K562 (cell line): ENCODE measurements around the gene HSPA1L. TPM values are rescaled to one million over a fixed set of nuclear protein-coding genes. Genes with fewer than 3 reads are reported as not detected.

Experiments used
- CBX1 ChIP-seq: sonication (generic); IDR thresholded peaks from 2 replicates; pipeline ENCODE4 v1.6.1; 2016; ENCODE audit warnings: antibody characterized with exemption, low read depth, mild to moderate bottlenecking
- FOSL1 ChIP-seq: fragments of 200-800 bp; sonication (Bioruptor generic); conservative IDR thresholded peaks from 2 replicates; pipeline ENCODE4 v1.6.1; 2016; ENCODE audit warnings: missing genetic modification characterization, missing compliant biosample characterization
- MCM7 ChIP-seq, 2 experiments: fragments of 450-650 bp; IDR thresholded peaks; 2 replicates each; pipeline ENCODE4 v1.6.1; 2016 to 2018
- NR1H2 ChIP-seq: sonication (generic); formaldehyde crosslinking; IDR thresholded peaks from 2 replicates; pipeline ENCODE4 v1.4.0; 2020; ENCODE audit warnings: mild to moderate bottlenecking, missing genetic modification reagents
- NUFIP1 ChIP-seq: fragments of 450-650 bp; IDR thresholded peaks from 2 replicates; pipeline ENCODE4 v1.6.1; 2018; ENCODE audit not compliant: partially characterized antibody
- OTX1 ChIP-seq: fragments of 450-650 bp; formaldehyde crosslinking; IDR thresholded peaks from 2 replicates; pipeline ENCODE4 v1.4.0; 2022; ENCODE audit warnings: mild to moderate bottlenecking
- PRPF4 ChIP-seq: fragments of 200-400 bp; formaldehyde crosslinking; IDR thresholded peaks from one replicate; pipeline ENCODE4 v1.6.1; 2017; ENCODE audit warnings: low read length, low read depth, mild to moderate bottlenecking; ENCODE audit not compliant: insufficient read depth, poor library complexity, severe bottlenecking
- ZNF165 ChIP-seq: fragments of 250-450 bp; sonication (Bioruptor Pico); IDR thresholded peaks from 2 replicates; pipeline ENCODE4 v1.4.0; 2020; ENCODE audit warnings: borderline replicate concordance
- polyA plus RNA-seq, 8 experiments: library from polyadenylated mRNA; depleted of rRNA in 4 of 8; stranded (reverse) in 5 of 8; unstranded in 3 of 8; fragments of >200 nt; fragmentation: Nextera tagmentation in 2 of 8; fragmentation: Illumina TruSeq in 1 of 8; extraction: Ambion mirVana in 2 of 8; extraction: Trizol in 1 of 8; gene quantifications; 2 replicates each; pipeline versions ENCODE4 v1.2.1 to v1.2.3, GENCODE V29; 2011 to 2014; ENCODE audit warnings: inconsistent platforms in 1 of 8, missing spikeins in 1 of 8
- total RNA-seq, 7 experiments: library from RNA; depleted of rRNA in 6 of 7; stranded (reverse); fragments of >200 nt in 6 of 7; fragmentation: Illumina TruSeq in 2 of 7; extraction: Trizol in 2 of 7; gene quantifications; 2 replicates each; pipeline versions ENCODE4 v1.2.1 to v1.2.3, GENCODE V29; 2011 to 2021; ENCODE audit warnings: low replicate concordance in 1 of 7
- TF ChIP-seq, protein P1 (sequence below): fragments of 200-600 bp; sonication (generic); IDR thresholded peaks from one replicate; pipeline ENCODE4 v1.6.1; 2012; ENCODE audit warnings: mild to moderate bottlenecking, low read depth, low read length, inconsistent platforms
- TF ChIP-seq, protein P2 (sequence below), 2 experiments: IDR thresholded peaks in 1 of 2; conservative IDR thresholded peaks in 1 of 2; 2 replicates each; pipeline ENCODE4 v1.6.1; 2016; ENCODE audit warnings: low read depth in 2 of 2, mild to moderate bottlenecking in 1 of 2, missing compliant biosample characterization in 1 of 2, missing genetic modification characterization in 1 of 2, moderate library complexity in 1 of 2
- TF ChIP-seq, protein P3 (sequence below): sonication (generic); formaldehyde crosslinking; IDR thresholded peaks from 2 replicates; pipeline ENCODE4 v1.9.0; 2022; ENCODE audit warnings: mild to moderate bottlenecking, missing genetic modification reagents

HSPA1L gene
- total and polyA plus RNA-seq, 9 of the 15 experiments (the other 6 are each of a cell fraction or from before 2014, with no cell fraction given), result 0.14 to 2.1 (median 1.3) TPM

DNA sequence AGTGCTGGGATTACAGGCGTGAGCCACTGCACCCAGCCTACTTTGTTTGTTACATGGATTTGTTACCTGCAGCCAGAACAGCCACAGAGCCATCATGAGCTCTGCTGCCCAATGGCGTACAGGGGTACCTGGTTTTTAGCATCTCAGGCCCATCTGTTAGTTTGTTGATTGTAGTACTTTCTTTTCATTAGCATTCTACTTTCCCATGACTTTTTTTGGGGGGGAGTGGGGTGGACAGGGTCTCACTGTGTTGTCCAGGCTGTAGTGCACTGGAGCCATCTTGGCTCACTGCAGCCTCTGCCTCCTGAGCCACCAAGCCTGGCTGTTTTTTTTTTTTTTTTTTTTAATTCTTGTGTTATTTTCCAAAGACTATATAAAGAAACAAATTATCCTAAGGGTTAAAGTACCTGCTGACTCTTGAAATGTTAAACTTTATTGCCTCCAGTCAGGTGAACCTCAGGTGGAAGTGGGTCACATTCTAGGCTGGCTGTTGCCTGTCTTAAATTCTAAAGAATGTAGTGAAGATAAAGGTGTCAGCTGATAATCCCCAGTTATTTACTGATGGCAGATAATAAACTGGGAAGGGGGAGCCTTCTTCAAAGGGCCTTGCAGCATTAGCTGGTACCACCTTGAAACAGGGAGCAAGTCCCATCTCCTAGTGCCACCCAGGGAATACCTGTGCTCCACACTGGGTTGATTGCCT lies 32.3 kb upstream of the HSPA1L start (continued):
- TF ChIP-seq ZNF165 (no peak), FOSL1 (tag) (peak; percentile 29; the same call in 1 of the 2 replicates), MCM7 (IDR thresholded peaks at IDR 0.05) (no peak), PRPF4 (no peak), NUFIP1 (no peak), NR1H2 (CRISPR knock-in tag) (no peak), OTX1 (CRISPR knock-in tag) (no peak), CBX1 (no peak)
- TF ChIP-seq, protein P1, sequence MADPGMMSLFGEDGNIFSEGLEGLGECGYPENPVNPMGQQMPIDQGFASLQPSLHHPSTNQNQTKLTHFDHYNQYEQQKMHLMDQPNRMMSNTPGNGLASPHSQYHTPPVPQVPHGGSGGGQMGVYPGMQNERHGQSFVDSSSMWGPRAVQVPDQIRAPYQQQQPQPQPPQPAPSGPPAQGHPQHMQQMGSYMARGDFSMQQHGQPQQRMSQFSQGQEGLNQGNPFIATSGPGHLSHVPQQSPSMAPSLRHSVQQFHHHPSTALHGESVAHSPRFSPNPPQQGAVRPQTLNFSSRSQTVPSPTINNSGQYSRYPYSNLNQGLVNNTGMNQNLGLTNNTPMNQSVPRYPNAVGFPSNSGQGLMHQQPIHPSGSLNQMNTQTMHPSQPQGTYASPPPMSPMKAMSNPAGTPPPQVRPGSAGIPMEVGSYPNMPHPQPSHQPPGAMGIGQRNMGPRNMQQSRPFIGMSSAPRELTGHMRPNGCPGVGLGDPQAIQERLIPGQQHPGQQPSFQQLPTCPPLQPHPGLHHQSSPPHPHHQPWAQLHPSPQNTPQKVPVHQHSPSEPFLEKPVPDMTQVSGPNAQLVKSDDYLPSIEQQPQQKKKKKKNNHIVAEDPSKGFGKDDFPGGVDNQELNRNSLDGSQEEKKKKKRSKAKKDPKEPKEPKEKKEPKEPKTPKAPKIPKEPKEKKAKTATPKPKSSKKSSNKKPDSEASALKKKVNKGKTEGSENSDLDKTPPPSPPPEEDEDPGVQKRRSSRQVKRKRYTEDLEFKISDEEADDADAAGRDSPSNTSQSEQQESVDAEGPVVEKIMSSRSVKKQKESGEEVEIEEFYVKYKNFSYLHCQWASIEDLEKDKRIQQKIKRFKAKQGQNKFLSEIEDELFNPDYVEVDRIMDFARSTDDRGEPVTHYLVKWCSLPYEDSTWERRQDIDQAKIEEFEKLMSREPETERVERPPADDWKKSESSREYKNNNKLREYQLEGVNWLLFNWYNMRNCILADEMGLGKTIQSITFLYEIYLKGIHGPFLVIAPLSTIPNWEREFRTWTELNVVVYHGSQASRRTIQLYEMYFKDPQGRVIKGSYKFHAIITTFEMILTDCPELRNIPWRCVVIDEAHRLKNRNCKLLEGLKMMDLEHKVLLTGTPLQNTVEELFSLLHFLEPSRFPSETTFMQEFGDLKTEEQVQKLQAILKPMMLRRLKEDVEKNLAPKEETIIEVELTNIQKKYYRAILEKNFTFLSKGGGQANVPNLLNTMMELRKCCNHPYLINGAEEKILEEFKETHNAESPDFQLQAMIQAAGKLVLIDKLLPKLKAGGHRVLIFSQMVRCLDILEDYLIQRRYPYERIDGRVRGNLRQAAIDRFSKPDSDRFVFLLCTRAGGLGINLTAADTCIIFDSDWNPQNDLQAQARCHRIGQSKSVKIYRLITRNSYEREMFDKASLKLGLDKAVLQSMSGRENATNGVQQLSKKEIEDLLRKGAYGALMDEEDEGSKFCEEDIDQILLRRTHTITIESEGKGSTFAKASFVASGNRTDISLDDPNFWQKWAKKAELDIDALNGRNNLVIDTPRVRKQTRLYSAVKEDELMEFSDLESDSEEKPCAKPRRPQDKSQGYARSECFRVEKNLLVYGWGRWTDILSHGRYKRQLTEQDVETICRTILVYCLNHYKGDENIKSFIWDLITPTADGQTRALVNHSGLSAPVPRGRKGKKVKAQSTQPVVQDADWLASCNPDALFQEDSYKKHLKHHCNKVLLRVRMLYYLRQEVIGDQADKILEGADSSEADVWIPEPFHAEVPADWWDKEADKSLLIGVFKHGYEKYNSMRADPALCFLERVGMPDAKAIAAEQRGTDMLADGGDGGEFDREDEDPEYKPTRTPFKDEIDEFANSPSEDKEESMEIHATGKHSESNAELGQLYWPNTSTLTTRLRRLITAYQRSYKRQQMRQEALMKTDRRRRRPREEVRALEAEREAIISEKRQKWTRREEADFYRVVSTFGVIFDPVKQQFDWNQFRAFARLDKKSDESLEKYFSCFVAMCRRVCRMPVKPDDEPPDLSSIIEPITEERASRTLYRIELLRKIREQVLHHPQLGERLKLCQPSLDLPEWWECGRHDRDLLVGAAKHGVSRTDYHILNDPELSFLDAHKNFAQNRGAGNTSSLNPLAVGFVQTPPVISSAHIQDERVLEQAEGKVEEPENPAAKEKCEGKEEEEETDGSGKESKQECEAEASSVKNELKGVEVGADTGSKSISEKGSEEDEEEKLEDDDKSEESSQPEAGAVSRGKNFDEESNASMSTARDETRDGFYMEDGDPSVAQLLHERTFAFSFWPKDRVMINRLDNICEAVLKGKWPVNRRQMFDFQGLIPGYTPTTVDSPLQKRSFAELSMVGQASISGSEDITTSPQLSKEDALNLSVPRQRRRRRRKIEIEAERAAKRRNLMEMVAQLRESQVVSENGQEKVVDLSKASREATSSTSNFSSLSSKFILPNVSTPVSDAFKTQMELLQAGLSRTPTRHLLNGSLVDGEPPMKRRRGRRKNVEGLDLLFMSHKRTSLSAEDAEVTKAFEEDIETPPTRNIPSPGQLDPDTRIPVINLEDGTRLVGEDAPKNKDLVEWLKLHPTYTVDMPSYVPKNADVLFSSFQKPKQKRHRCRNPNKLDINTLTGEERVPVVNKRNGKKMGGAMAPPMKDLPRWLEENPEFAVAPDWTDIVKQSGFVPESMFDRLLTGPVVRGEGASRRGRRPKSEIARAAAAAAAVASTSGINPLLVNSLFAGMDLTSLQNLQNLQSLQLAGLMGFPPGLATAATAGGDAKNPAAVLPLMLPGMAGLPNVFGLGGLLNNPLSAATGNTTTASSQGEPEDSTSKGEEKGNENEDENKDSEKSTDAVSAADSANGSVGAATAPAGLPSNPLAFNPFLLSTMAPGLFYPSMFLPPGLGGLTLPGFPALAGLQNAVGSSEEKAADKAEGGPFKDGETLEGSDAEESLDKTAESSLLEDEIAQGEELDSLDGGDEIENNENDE, result no peak
- TF ChIP-seq, protein P2, sequence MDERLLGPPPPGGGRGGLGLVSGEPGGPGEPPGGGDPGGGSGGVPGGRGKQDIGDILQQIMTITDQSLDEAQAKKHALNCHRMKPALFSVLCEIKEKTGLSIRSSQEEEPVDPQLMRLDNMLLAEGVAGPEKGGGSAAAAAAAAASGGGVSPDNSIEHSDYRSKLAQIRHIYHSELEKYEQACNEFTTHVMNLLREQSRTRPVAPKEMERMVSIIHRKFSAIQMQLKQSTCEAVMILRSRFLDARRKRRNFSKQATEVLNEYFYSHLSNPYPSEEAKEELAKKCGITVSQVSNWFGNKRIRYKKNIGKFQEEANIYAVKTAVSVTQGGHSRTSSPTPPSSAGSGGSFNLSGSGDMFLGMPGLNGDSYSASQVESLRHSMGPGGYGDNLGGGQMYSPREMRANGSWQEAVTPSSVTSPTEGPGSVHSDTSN (CRISPR knock-in tag; IDR thresholded peaks at IDR 0.05; ENCODE audit: low read depth), result no peak
- TF ChIP-seq, protein P2 (tag; conservative IDR thresholded peaks at IDR 0.05; ENCODE audit: low read depth), result 0 out of 2 replicates have a peak, but pooled peaks have one; percentile 25
- TF ChIP-seq, protein P3, sequence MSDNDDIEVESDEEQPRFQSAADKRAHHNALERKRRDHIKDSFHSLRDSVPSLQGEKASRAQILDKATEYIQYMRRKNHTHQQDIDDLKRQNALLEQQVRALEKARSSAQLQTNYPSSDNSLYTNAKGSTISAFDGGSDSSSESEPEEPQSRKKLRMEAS (CRISPR knock-in tag), result no peak
